Tibial artery (tissue), 4 donors: ENCODE data around the gene CHST9.
"Not testable (repeated sequence)": the region's sequence is repeated elsewhere in the genome, so short reads cannot be mapped to it uniquely, and the experiment has no call there.

ENCODE experiments used
- DNase-seq, 2 donors: peaks; one replicate each; pipeline ENCODE4 v3.0.0-alpha.2; 2019
- H3K27ac ChIP-seq, 2 donors: fragments of 200-600 bp; sonication (generic) in 1 of 2; 1 replicate in 1 of 2; 2 replicates in 1 of 2; pipeline ENCODE4 v1.5.1; 2018 to 2019; ENCODE audit warnings: mild to moderate bottlenecking in 1 of 2
- H3K27me3 ChIP-seq, 2 donors: fragments of 200-600 bp; sonication (generic) in 1 of 2; one replicate each; pipeline versions ENCODE4 v1.5.1 to v1.6.0; 2016 to 2019
- H3K36me3 ChIP-seq, 3 donors: fragments of 200-600 bp; sonication (generic) in 2 of 3; one replicate each; pipeline ENCODE4 v1.5.1; 2016 to 2019; ENCODE audit warnings: mild to moderate bottlenecking in 2 of 3
- H3K4me1 ChIP-seq, 4 donors: fragments of 200-600 bp; sonication (generic) in 2 of 4; 1 replicate in 3 of 4; 2 replicates in 1 of 4; pipeline ENCODE4 v1.5.1; 2016 to 2019
- H3K4me3 ChIP-seq, 2 donors: fragments of 200-600 bp; sonication (generic) in 1 of 2; 1 replicate in 1 of 2; 2 replicates in 1 of 2; pipeline ENCODE4 v1.5.1; 2018 to 2019; ENCODE audit warnings: mild to moderate bottlenecking in 2 of 2
- H3K9me3 ChIP-seq, 3 donors: fragments of 200-600 bp; sonication (generic) in 1 of 3; one replicate each; pipeline ENCODE4 v1.5.1; 2016 to 2019
- CTCF ChIP-seq, 2 experiments: fragments of 200-600 bp in 1 of 2; fragments of 450-650 bp in 1 of 2; IDR thresholded peaks; one replicate each; pipeline ENCODE4 v1.5.1; 2017 to 2019; ENCODE audit warnings: antibody characterized with exemption in 2 of 2, mild to moderate bottlenecking in 1 of 2, moderate library complexity in 1 of 2
- intact Hi-C: fragments of 100-400 bp; cut with DNase I; formaldehyde crosslinking; loops from one replicate; pipeline ENCODE4 v1.15.0; 2023; ENCODE audit warnings: low total_unique reads

Gene CHST9

GRCh38 chr18:26978812-26979341, 206.2 kb downstream of the CHST9 start:
- intact Hi-C loops = no loop called here
- no peak overlapping the region for H3K4me3 ChIP-seq

GRCh38 chr18:26977781-26978180, 207.3 kb downstream of the CHST9 start:
- no peaks in the 10 kb centered on the region for H3K4me1 ChIP-seq

More at GRCh38 chr18:26978812-26979341, 206.2 kb downstream of the CHST9 start:
- H3K4me1 ChIP-seq = no peaks in the 10 kb centered on the region
- TF ChIP-seq CTCF (IDR thresholded peaks at IDR 0.05) = no peak
- no peaks in the 10 kb centered on the region for H3K36me3 ChIP-seq
- H3K27me3 ChIP-seq = no peaks in the 10 kb centered on the region
- DNase-seq = no peak
- no peak overlapping the region for H3K27ac ChIP-seq
- no peaks in the 10 kb centered on the region for H3K9me3 ChIP-seq

GRCh38 chr18:26976206-26976605, 208.9 kb downstream of the CHST9 start:
- no peak overlapping the region for H3K27ac ChIP-seq
- no peaks in the 10 kb centered on the region for H3K9me3 ChIP-seq
- H3K36me3 ChIP-seq = no peaks in the 10 kb centered on the region
- H3K4me3 ChIP-seq = no peak overlapping the region
- intact Hi-C loops = no loop called here
- no peak for DNase-seq
- no peak for TF ChIP-seq CTCF (IDR thresholded peaks at IDR 0.05)
- no peaks in the 10 kb centered on the region for H3K4me1 ChIP-seq
- H3K27me3 ChIP-seq = no peaks in the 10 kb centered on the region

More at GRCh38 chr18:26977781-26978180, 207.3 kb downstream of the CHST9 start:
- no peak overlapping the region for H3K27ac ChIP-seq
- no peaks in the 10 kb centered on the region for H3K9me3 ChIP-seq
- no peaks in the 10 kb centered on the region for H3K36me3 ChIP-seq
- no peaks in the 10 kb centered on the region for H3K27me3 ChIP-seq
- no peak overlapping the region for H3K4me3 ChIP-seq
- intact Hi-C loops = no loop called here
- no peak for TF ChIP-seq CTCF (IDR thresholded peaks at IDR 0.05)
- no peak for DNase-seq

- H3K36me3 ChIP-seq, intact Hi-C loops, H3K9me3 ChIP-seq, H3K4me1 ChIP-seq, H3K4me3 ChIP-seq, H3K27ac ChIP-seq, H3K27me3 ChIP-seq, DNase-seq: not testable (repeated sequence)
Measured at GRCh38 chr18:26972549-26972948, 212.6 kb downstream of the CHST9 start.

- no peak overlapping the region for H3K4me3 ChIP-seq
- no peaks in the 10 kb centered on the region for H3K36me3 ChIP-seq
- no peak for TF ChIP-seq CTCF (IDR thresholded peaks at IDR 0.05)
- no peaks in the 10 kb centered on the region for H3K4me1 ChIP-seq
- H3K27me3 ChIP-seq = no peaks in the 10 kb centered on the region
- no peaks in the 10 kb centered on the region for H3K9me3 ChIP-seq
- intact Hi-C loops = no loop called here
- no peak for DNase-seq
- no peak overlapping the region for H3K27ac ChIP-seq
Measured at GRCh38 chr18:26971409-26971808, 213.7 kb downstream of the CHST9 start.

GRCh38 chr18:26970637-26971036, 214.5 kb downstream of the CHST9 start:
- H3K4me1 ChIP-seq = no peaks in the 10 kb centered on the region
- no peaks in the 10 kb centered on the region for H3K27me3 ChIP-seq
- TF ChIP-seq CTCF (IDR thresholded peaks at IDR 0.05) = no peak
- no peak overlapping the region for H3K27ac ChIP-seq
- no peak overlapping the region for H3K4me3 ChIP-seq
- DNase-seq = no peak
- intact Hi-C loops = no loop called here
- H3K9me3 ChIP-seq = no peaks in the 10 kb centered on the region
- H3K36me3 ChIP-seq = no peaks in the 10 kb centered on the region
